Naive thymus-derived CD8-positive, alpha-beta T cell (primary cell): ENCODE measurements around the gene HPS3. TPM values are rescaled to one million over a fixed set of nuclear protein-coding genes. Genes with fewer than 3 reads are reported as not detected.
"Not testable (repeated sequence)": the region's sequence is repeated elsewhere in the genome, so short reads cannot be mapped to it uniquely, and the experiment has no call there.

Experiments used
- ATAC-seq, 2 donors: fragments of 150-1000 bp; cut with Tn5 transposase in 1 of 2; sonication (Bioruptor Pico), chemical (Tn5 transposase) in 1 of 2; 1 replicate in 1 of 2; 2 replicates in 1 of 2; pipeline ENCODE4 v1.10.0; 2021; ENCODE audit warnings: mild to moderate bottlenecking in 2 of 2, moderate library complexity in 2 of 2
- POLR2A ChIA-PET: fragments of 350-600 bp; sonication (Branson Sonifier 250); formaldehyde crosslinking; loops from one replicate; lab custom pipeline; 2021; ENCODE audit warnings: antibody characterized with exemption; lab: Charles Lee
- DNase-seq, 10 donors: peaks; one replicate each; pipeline versions ENCODE4 v3.0.0 to v3.0.0-alpha.2; 2020 to 2022
- H3K27ac Mint-ChIP-seq, 10 donors: one replicate each; pipeline ENCODE4 v1.8.0; 2020 to 2022; ENCODE audit warnings: mild to moderate bottlenecking in 10 of 10, mixed read lengths in 10 of 10, moderate library complexity in 4 of 10, inconsistent platforms in 1 of 10
- H3K27me3 Mint-ChIP-seq, 5 donors: one replicate each; pipeline ENCODE4 v1.8.0; 2021 to 2022; ENCODE audit warnings: mixed read lengths in 5 of 5
- H3K36me3 Mint-ChIP-seq, 3 donors: one replicate each; pipeline ENCODE4 v1.8.0; 2020 to 2022; ENCODE audit warnings: mixed read lengths in 3 of 3, mild to moderate bottlenecking in 2 of 3, inconsistent platforms in 1 of 3
- H3K4me1 Mint-ChIP-seq, 4 donors: one replicate each; pipeline ENCODE4 v1.8.0; 2021 to 2022; ENCODE audit warnings: mixed read lengths in 4 of 4
- H3K4me3 Mint-ChIP-seq, 10 donors: one replicate each; pipeline ENCODE4 v1.8.0; 2020 to 2022; ENCODE audit warnings: mild to moderate bottlenecking in 10 of 10, mixed read lengths in 10 of 10, moderate library complexity in 6 of 10, inconsistent platforms in 1 of 10
- H3K9me3 Mint-ChIP-seq, 9 donors: one replicate each; pipeline ENCODE4 v1.8.0; 2020 to 2022; ENCODE audit warnings: mixed read lengths in 9 of 9, mild to moderate bottlenecking in 3 of 9, inconsistent platforms in 1 of 9, moderate library complexity in 1 of 9
- polyA plus RNA-seq, 3 donors: library from polyadenylated mRNA; unstranded; fragments of 300-500 nt; fragmentation: Illumina TruSeq; gene quantifications; one replicate each; pipeline ENCODE4 v1.2.3, GENCODE V29; 2021
- total RNA-seq, 8 experiments: library from RNA in 2 of 8; stranded (reverse) in 2 of 8; gene quantifications; one replicate each; pipeline ENCODE4 v1.2.3 and lab custom pipeline; 2021 to 2026

Gene HPS3
- total and polyA plus RNA-seq, 5 experiments from 2014 or later = 31.5 to 41.0 (median 33.2) TPM

DNA sequence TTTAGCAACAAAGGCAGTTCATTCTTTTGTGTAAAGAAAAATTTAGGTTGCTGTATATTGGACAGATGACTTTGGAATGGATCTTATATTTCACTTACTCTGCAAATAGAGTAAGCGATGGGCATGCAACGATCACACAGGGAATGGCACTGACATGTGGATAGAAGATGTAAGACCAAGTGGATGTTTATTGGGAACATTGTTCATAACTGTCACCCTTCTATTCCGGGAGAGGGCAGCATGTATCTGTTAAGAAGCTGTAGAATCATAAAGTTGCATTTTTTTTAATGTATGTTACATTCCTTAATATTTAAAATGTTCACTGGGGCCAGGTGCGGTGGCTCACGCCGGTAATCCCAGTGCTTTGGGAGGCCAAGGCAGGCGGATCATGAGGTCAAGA is 41.2 kb downstream of the HPS3 start:
- ATAC-seq = no peak
- peaks cover 17 to 89% (median 46%) of the 10 kb centered on the region in 3 donors for H3K36me3 Mint-ChIP-seq
- POLR2A ChIA-PET = no interaction called here
- DNase-seq = no peak
- no peak overlapping the region for H3K4me3 Mint-ChIP-seq
- no peaks in the 10 kb centered on the region for H3K27me3 Mint-ChIP-seq
- H3K4me1 Mint-ChIP-seq = peaks cover 4 to 11% (median 9%) of the 10 kb centered on the region in 4 donors
- no peaks in the 10 kb centered on the region for H3K9me3 Mint-ChIP-seq
- H3K27ac Mint-ChIP-seq = no peak overlapping the region

GRCh38 chr3:149174901-149175300 is 45.5 kb downstream of the HPS3 start:
- no peak for ATAC-seq
- peak in 1 of 10 donors; percentile 8 for DNase-seq
- POLR2A ChIA-PET = no interaction called here
- Mint-ChIP-seq H3K9me3 (no peaks in the 10 kb centered on the region), H3K36me3 (peaks cover 15 to 58% (median 29%) of the 10 kb centered on the region in 3 donors), H3K27me3 (no peaks in the 10 kb centered on the region), H3K4me1 (peaks cover 4 to 11% (median 9%) of the 10 kb centered on the region in 4 donors), H3K27ac (peak overlapping the region in 2 of 10 donors; percentile 3 to 8), H3K4me3 (no peak overlapping the region)

- POLR2A ChIA-PET = no interaction called here
Measured at GRCh38 chr3:149177122-149177521, 47.7 kb downstream of the HPS3 start.

DNA sequence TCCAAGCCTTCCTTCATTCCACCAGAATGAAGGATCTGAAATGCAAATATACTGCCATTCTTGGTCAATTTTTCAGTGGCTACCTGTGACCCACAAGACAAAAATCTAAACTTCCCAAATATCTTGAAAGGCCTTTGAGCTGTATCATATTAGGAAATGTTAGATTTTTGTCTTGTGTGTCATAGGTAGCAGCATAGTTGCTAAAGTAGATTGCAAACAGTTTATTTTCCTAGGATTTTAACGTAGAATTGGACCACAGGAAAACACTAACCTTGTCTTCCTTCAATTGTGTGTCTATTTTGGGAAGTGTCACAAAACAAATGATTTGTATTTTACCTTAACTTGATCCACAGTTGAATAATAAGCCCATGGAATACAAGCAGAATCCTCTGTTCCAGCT is 49.8 kb downstream of the HPS3 start:
- no peaks in the 10 kb centered on the region for H3K27me3 Mint-ChIP-seq
- no peak overlapping the region for H3K4me3 Mint-ChIP-seq
- no peak overlapping the region for H3K27ac Mint-ChIP-seq
- H3K36me3 Mint-ChIP-seq = peaks cover 9 to 17% (median 10%) of the 10 kb centered on the region in 3 donors
- peaks cover 3 to 8% (median 6%) of the 10 kb centered on the region in 4 donors for H3K4me1 Mint-ChIP-seq
- ATAC-seq (no peak), DNase-seq (no peak)
- H3K9me3 Mint-ChIP-seq = no peaks in the 10 kb centered on the region
- POLR2A ChIA-PET = no interaction called here

More at GRCh38 chr3:149177122-149177521, 47.7 kb downstream of the HPS3 start:
- Mint-ChIP-seq H3K4me3 (no peak overlapping the region), H3K4me1 (peaks cover 4 to 11% (median 9%) of the 10 kb centered on the region in 4 donors), H3K27me3 (no peaks in the 10 kb centered on the region), H3K27ac (no peak overlapping the region), H3K9me3 (no peaks in the 10 kb centered on the region), H3K36me3 (peaks cover 15 to 37% (median 18%) of the 10 kb centered on the region in 3 donors)
- ATAC-seq (no peak), DNase-seq (no peak)

GRCh38 chr3:149180057-149180573 is 50.7 kb downstream of the HPS3 start:
- no peaks in the 10 kb centered on the region for H3K27me3 Mint-ChIP-seq
- no peaks in the 10 kb centered on the region for H3K9me3 Mint-ChIP-seq
- peaks cover 6 to 13% (median 6%) of the 10 kb centered on the region in 3 donors for H3K36me3 Mint-ChIP-seq
- H3K4me1 Mint-ChIP-seq = peaks cover 0 to under 1% (median under 1%) of the 10 kb centered on the region in 4 donors
- H3K4me3 Mint-ChIP-seq = no peak overlapping the region
- H3K27ac Mint-ChIP-seq = no peak overlapping the region
- POLR2A ChIA-PET = interaction anchor here (0.7 kb wide), 1 partner anchor 519 kb away, joined by 3 read pairs; no protein-coding TSS in a partner anchor
- DNase-seq = no peak
- ATAC-seq = no peak

- DNase-seq (no peak), ATAC-seq (no peak)
- Mint-ChIP-seq H3K27ac (no peak overlapping the region), H3K4me3 (no peak overlapping the region), H3K27me3 (no peaks in the 10 kb centered on the region), H3K36me3 (peaks cover 0 to 6% (median 5%) of the 10 kb centered on the region in 3 donors), H3K4me1 (no peaks in the 10 kb centered on the region), H3K9me3 (no peaks in the 10 kb centered on the region)
- POLR2A ChIA-PET = no interaction called here
Measured at GRCh38 chr3:149181182-149181581, 51.7 kb downstream of the HPS3 start.

DNA sequence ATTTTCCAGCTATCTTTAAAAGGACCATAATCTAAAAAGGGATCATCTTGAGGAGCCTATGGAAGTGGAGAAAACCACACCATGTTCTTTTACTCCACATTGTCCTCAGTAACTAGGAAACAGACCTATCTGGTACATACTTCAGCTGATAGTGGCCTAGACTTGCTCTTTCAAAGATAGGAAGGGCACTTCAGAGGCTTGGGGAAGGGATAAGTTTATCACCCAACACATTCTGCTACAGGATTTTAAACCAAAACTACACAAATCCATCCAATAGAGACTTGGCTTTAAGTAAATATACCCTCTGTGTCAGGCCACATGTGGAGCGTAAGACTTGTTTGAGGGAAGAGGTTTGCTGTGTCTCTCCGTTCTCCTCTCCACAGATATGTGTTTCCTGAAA is 56.8 kb downstream of the HPS3 start:
- Mint-ChIP-seq H3K36me3 (peaks cover 0 to 2% (median 0%) of the 10 kb centered on the region in 3 donors), H3K4me3 (no peak overlapping the region), H3K9me3 (no peaks in the 10 kb centered on the region), H3K27me3 (peaks cover 0 to 5% (median 0%) of the 10 kb centered on the region in 5 donors), H3K27ac (no peak overlapping the region), H3K4me1 (no peaks in the 10 kb centered on the region)
- ATAC-seq (no peak), DNase-seq (no peak)
- POLR2A ChIA-PET = no interaction called here

DNA sequence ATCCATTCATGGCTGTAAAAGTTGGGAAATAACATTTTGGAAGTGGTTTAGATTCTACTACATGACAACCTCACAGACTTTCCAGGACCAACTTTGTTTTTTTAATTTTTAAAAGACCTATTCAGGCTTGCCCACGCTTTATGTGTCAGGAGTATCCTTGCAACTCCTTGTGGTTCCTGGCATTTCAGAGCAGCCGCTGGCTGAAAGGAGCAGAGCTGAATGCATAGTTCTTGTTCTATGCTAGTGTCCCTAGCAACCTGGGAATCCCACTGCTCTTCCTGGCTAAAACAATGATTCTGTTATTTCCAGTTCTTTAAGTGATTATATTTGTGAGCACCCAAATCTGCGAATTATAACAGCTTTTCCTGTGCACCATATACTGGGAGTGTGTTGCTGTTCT is 57.3 kb downstream of the HPS3 start:
- peaks cover 0 to 5% (median 0%) of the 10 kb centered on the region in 5 donors for H3K27me3 Mint-ChIP-seq
- POLR2A ChIA-PET = no interaction called here
- ATAC-seq (no peak), DNase-seq (no peak)
- H3K4me3 Mint-ChIP-seq = no peak overlapping the region
- peaks cover 0 to 2% (median 0%) of the 10 kb centered on the region in 3 donors for H3K36me3 Mint-ChIP-seq
- no peaks in the 10 kb centered on the region for H3K4me1 Mint-ChIP-seq
- H3K9me3 Mint-ChIP-seq = no peaks in the 10 kb centered on the region
- H3K27ac Mint-ChIP-seq = no peak overlapping the region

GRCh38 chr3:149188494-149188893 is 59.1 kb downstream of the HPS3 start:
- H3K27ac Mint-ChIP-seq = no peak overlapping the region
- H3K4me3 Mint-ChIP-seq = no peak overlapping the region
- no peaks in the 10 kb centered on the region for H3K4me1 Mint-ChIP-seq
- no peaks in the 10 kb centered on the region for H3K9me3 Mint-ChIP-seq
- ATAC-seq (no peak), DNase-seq (no peak)
- POLR2A ChIA-PET = no interaction called here
- H3K36me3 Mint-ChIP-seq = peaks cover 0 to 2% (median 0%) of the 10 kb centered on the region in 3 donors
- H3K27me3 Mint-ChIP-seq = peaks cover 0 to 5% (median 0%) of the 10 kb centered on the region in 5 donors

DNA sequence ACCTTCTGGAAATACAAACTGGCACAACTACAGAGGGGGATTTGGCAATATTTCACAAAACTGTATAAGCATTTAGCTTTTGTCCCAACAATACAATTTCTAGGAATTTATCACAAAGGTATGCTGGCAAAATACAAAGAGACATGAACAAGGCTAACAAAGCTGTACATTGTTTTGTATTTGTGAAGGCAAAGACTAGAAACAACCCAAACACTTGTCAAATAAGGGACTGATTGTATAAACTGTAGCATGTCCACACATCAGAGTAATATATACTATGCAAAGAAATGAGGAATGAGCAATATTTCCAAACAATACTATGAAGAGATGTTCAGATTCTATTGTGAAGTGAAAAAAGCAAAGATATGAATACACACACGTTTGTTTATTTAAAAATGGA is 65.8 kb downstream of the HPS3 start:
- Mint-ChIP-seq H3K27me3 (peaks cover 0 to 3% (median 0%) of the 10 kb centered on the region in 5 donors), H3K36me3 (no peaks in the 10 kb centered on the region), H3K9me3 (no peaks in the 10 kb centered on the region), H3K4me1 (no peaks in the 10 kb centered on the region), H3K4me3 (no peak overlapping the region), H3K27ac (no peak overlapping the region)
- DNase-seq = no peak
- ATAC-seq = no peak
- POLR2A ChIA-PET = no interaction called here

- H3K27me3 Mint-ChIP-seq, ATAC-seq, DNase-seq, H3K36me3 Mint-ChIP-seq, H3K9me3 Mint-ChIP-seq, POLR2A ChIA-PET, H3K4me1 Mint-ChIP-seq: not testable (repeated sequence)
- Mint-ChIP-seq H3K4me3 (peak overlapping the region in 1 of 10 donors; percentile 45), H3K27ac (peak overlapping the region in 1 of 10 donors; percentile 25)
Measured at GRCh38 chr3:149196805-149197592, 67.6 kb downstream of the HPS3 start.

- POLR2A ChIA-PET = no interaction called here
- Mint-ChIP-seq H3K4me1 (no peaks in the 10 kb centered on the region), H3K27ac (no peak overlapping the region), H3K9me3 (no peaks in the 10 kb centered on the region), H3K27me3 (peaks cover 0 to 9% (median 3%) of the 10 kb centered on the region in 5 donors), H3K36me3 (no peaks in the 10 kb centered on the region), H3K4me3 (no peak overlapping the region)
- no peak for DNase-seq
- no peak for ATAC-seq
Measured at GRCh38 chr3:149197669-149198068, 68.2 kb downstream of the HPS3 start.

DNA sequence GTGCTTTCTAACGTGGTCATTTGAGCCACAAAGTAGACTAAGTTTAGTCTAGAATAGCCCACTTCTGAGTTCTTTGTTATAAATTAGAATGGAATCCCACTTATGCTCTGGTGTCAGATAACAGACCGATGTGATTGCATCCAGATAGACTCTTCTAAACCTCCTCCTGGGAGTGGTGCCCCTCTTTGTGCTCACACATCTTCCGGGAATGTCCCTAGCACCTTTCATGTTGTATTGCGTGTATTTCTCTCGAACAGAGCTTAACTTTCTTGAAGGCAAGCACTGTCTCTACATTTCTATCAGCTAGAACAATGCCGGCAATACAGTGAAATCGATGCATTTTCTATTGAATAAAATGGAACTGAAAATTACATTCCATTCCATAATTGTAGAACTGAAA is 69.2 kb downstream of the HPS3 start:
- ATAC-seq = no peak
- H3K4me3 Mint-ChIP-seq = no peak overlapping the region

More for the DNA sequence above, 69.2 kb downstream of the HPS3 start:
- Mint-ChIP-seq H3K9me3 (no peaks in the 10 kb centered on the region), H3K27ac (no peak overlapping the region), H3K27me3 (peaks cover 0 to 9% (median 3%) of the 10 kb centered on the region in 5 donors), H3K36me3 (no peaks in the 10 kb centered on the region), H3K4me1 (peaks cover 0 to 2% (median under 1%) of the 10 kb centered on the region in 4 donors)
- POLR2A ChIA-PET = no interaction called here
- no peak for DNase-seq
